ENCODE results near the gene SDC3.

The SDC3 gene

GRCh38 chr1:30879940-30880677 lies 28.4 kb downstream of the SDC3 start:
- TF ChIP-seq REST (IDR thresholded peaks at IDR 0.05; ENCODE audit: insufficient read depth in 1 of 2, low read depth in 2 of 2, low read length in 2 of 2) (no peak), FOXP2 (optimal IDR thresholded peaks at IDR 0.05; ENCODE audit: borderline replicate concordance, extremely low read depth, extremely low read length, insufficient read depth) (no peak), POLR2AphosphoS5 (IDR thresholded peaks at IDR 0.05; ENCODE audit: low read depth, low read length) (no peak), TAF1 (IDR thresholded peaks at IDR 0.05; ENCODE audit: borderline replicate concordance, insufficient read depth, low read length) (no peak), SIN3A (IDR thresholded peaks at IDR 0.05; ENCODE audit: borderline replicate concordance, insufficient read depth, low read length) (no peak)

- no peak for TF ChIP-seq SIN3A (IDR thresholded peaks at IDR 0.05; ENCODE audit: borderline replicate concordance, insufficient read depth, low read length)
- no peak for TF ChIP-seq REST (IDR thresholded peaks at IDR 0.05; ENCODE audit: insufficient read depth in 1 of 2, low read depth in 2 of 2, low read length in 2 of 2)
- TF ChIP-seq FOXP2 (optimal IDR thresholded peaks at IDR 0.05; ENCODE audit: borderline replicate concordance, extremely low read depth, extremely low read length, insufficient read depth), result no peak
- TF ChIP-seq TAF1 (IDR thresholded peaks at IDR 0.05; ENCODE audit: borderline replicate concordance, insufficient read depth, low read length), result no peak
- TF ChIP-seq POLR2AphosphoS5 (IDR thresholded peaks at IDR 0.05; ENCODE audit: low read depth, low read length), result no peak
Measured at GRCh38 chr1:30879126-30879786, 29.3 kb downstream of the SDC3 start.

- TF ChIP-seq REST (IDR thresholded peaks at IDR 0.05; ENCODE audit: insufficient read depth in 1 of 2, low read depth in 2 of 2, low read length in 2 of 2) (no peak), POLR2AphosphoS5 (IDR thresholded peaks at IDR 0.05; ENCODE audit: low read depth, low read length) (no peak), FOXP2 (optimal IDR thresholded peaks at IDR 0.05; ENCODE audit: borderline replicate concordance, extremely low read depth, extremely low read length, insufficient read depth) (no peak), TAF1 (IDR thresholded peaks at IDR 0.05; ENCODE audit: borderline replicate concordance, insufficient read depth, low read length) (no peak), SIN3A (IDR thresholded peaks at IDR 0.05; ENCODE audit: borderline replicate concordance, insufficient read depth, low read length) (no peak)
Measured at GRCh38 chr1:30878559-30878958, 30.0 kb downstream of the SDC3 start.

GRCh38 chr1:30878016-30878415 lies 30.5 kb downstream of the SDC3 start:
- TF ChIP-seq TAF1 (IDR thresholded peaks at IDR 0.05; ENCODE audit: borderline replicate concordance, insufficient read depth, low read length) (no peak), POLR2AphosphoS5 (IDR thresholded peaks at IDR 0.05; ENCODE audit: low read depth, low read length) (no peak), FOXP2 (optimal IDR thresholded peaks at IDR 0.05; ENCODE audit: borderline replicate concordance, extremely low read depth, extremely low read length, insufficient read depth) (no peak), REST (IDR thresholded peaks at IDR 0.05; ENCODE audit: insufficient read depth in 1 of 2, low read depth in 2 of 2, low read length in 2 of 2) (no peak), SIN3A (IDR thresholded peaks at IDR 0.05; ENCODE audit: borderline replicate concordance, insufficient read depth, low read length) (no peak)

All from PFSK-1 (cell line).